Testis (tissue), 3 donors: ENCODE data around the gene ADGRG7. TPM values are rescaled to one million over a fixed set of nuclear protein-coding genes. Genes with fewer than 3 reads are reported as not detected.

ENCODE experiments used
- DNase-seq: peaks from one replicate; pipeline ENCODE4 v3.0.0-alpha.2; 2019
- H3K27ac ChIP-seq, 2 donors: fragments of 200-600 bp; sonication (generic); one replicate each; pipeline ENCODE4 v1.5.1; 2019
- H3K27me3 ChIP-seq: fragments of 200-600 bp; sonication (generic); one replicate; pipeline ENCODE4 v1.5.1; 2019
- H3K36me3 ChIP-seq: fragments of 200-600 bp; sonication (generic); one replicate; pipeline ENCODE4 v1.5.1; 2017; ENCODE audit warnings: low read depth; ENCODE audit errors: missing control alignments
- H3K4me1 ChIP-seq: fragments of 200-600 bp; sonication (generic); one replicate; pipeline ENCODE4 v1.5.1; 2019
- H3K4me3 ChIP-seq, 2 donors: fragments of 200-600 bp; sonication (generic); one replicate each; pipeline ENCODE4 v1.5.1; 2017 to 2019
- H3K9me3 ChIP-seq: fragments of 200-600 bp; sonication (generic); one replicate; pipeline ENCODE4 v1.5.1; 2017
- POLR2A ChIP-seq: fragments of 450-650 bp; IDR thresholded peaks from one replicate; pipeline ENCODE4 v1.6.1; 2017; ENCODE audit warnings: antibody characterized with exemption, mild to moderate bottlenecking, moderate library complexity
- WGBS, 2 donors: methylation state at CpG; one replicate each; pipeline ENCODE4 v1.1.5; 2018; 5-methylcytosine and 5-hydroxymethylcytosine counted together
- intact Hi-C: fragments of 100-400 bp; cut with DNase I; formaldehyde crosslinking; loops from one replicate; pipeline ENCODE4 v1.15.1; 2023; ENCODE audit warnings: low total_unique reads
- polyA plus RNA-seq: library from polyadenylated mRNA; stranded (reverse); fragments of 350-450 nt; fragmentation: Illumina TruSeq; extraction: RNeasy Lipid Tissue Mini Kit (QIAGEN cat#74804); gene quantifications from one replicate; pipeline ENCODE4 v1.2.3, GENCODE V29; 2014; ENCODE audit warnings: low read depth, low replicate concordance; ENCODE audit not compliant: insufficient read depth
- total RNA-seq, 2 donors: library from RNA; depleted of rRNA; stranded (reverse); fragments of >200 nt; gene quantifications; one replicate each; pipeline ENCODE4 v1.2.3, GENCODE V29; 2016
- TF ChIP-seq, protein P1 (sequence below), 3 experiments: fragments of 450-650 bp in 2 of 3; fragments of 200-600 bp in 1 of 3; sonication (generic) in 1 of 3; IDR thresholded peaks; one replicate each; pipeline ENCODE4 v1.5.1; 2016 to 2019; ENCODE audit warnings: antibody characterized with exemption in 3 of 3, mild to moderate bottlenecking in 2 of 3, moderate library complexity in 1 of 3

ADGRG7 gene
- total and polyA plus RNA-seq, 3 donors from 2014 or later: 0.16 to 0.43 TPM; not detected in 1

DNA sequence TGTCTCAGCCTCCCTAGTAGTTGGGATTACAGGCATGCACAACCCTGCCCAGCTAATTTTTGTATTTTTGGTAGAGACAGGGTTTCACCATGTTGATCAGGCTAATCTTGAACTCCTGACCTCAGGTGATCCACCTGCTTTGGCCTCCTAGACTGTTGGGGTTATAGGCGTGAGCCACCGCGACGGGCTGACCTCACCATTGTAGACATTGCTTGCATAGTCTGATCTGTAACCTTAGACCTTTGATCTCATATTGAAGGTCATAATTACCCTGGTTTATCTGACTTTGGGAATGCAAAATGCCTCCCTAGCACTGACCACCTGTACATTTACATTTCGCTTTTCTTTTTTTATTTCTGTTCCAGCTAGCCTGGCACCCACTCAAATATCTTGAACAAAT lies 31.2 kb downstream of the ADGRG7 start:
- no peak for DNase-seq
- WGBS, 2 donors: 93 to 94% methylated on average over 5 of the region's 5 CpGs
- Histone ChIP-seq H3K4me3 (no peak overlapping the region), H3K27ac (no peak overlapping the region), H3K27me3 (no peaks in the 10 kb centered on the region), H3K9me3 (no peaks in the 10 kb centered on the region), H3K4me1 (no peaks in the 10 kb centered on the region), H3K36me3 (no peaks in the 10 kb centered on the region)
- no peak for TF ChIP-seq POLR2A
- intact Hi-C loops: no loop called here

DNA sequence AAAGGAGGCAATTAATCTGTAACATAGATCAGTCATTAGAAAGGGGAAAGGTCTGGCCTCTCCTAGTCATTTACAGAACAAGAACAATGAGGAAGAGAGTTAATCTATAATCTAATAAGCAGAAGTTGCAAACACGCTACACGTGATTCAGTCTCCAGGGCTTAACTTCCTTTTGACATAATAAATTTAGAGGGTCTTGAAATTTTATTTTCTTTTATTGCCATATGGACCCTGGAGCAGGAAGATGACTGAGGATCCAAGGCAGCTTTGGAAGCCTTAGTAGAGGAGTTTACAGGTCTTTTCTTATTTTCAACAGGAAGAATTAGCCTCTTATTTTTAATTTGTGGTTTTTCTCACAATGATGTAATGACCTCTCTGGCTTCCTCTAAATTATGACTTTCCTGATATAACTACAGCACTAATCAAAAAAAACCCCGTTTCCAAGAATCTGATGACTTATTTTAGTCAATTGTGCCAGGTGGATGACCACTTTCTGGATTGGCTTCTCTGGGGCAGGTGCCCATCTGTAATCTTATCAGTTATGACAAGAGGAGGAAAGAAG lies 32.2 kb downstream of the ADGRG7 start:
- no peaks in the 10 kb centered on the region for H3K27me3 ChIP-seq
- TF ChIP-seq, protein P1, sequence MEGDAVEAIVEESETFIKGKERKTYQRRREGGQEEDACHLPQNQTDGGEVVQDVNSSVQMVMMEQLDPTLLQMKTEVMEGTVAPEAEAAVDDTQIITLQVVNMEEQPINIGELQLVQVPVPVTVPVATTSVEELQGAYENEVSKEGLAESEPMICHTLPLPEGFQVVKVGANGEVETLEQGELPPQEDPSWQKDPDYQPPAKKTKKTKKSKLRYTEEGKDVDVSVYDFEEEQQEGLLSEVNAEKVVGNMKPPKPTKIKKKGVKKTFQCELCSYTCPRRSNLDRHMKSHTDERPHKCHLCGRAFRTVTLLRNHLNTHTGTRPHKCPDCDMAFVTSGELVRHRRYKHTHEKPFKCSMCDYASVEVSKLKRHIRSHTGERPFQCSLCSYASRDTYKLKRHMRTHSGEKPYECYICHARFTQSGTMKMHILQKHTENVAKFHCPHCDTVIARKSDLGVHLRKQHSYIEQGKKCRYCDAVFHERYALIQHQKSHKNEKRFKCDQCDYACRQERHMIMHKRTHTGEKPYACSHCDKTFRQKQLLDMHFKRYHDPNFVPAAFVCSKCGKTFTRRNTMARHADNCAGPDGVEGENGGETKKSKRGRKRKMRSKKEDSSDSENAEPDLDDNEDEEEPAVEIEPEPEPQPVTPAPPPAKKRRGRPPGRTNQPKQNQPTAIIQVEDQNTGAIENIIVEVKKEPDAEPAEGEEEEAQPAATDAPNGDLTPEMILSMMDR (IDR thresholded peaks at IDR 0.05): no peak
- no peak for TF ChIP-seq POLR2A
- no peak overlapping the region for H3K4me3 ChIP-seq
- WGBS, 2 donors: 62 to 65% methylated on average over 3 of the region's 3 CpGs
- H3K27ac ChIP-seq: no peak overlapping the region
- intact Hi-C loops: no loop called here
- no peaks in the 10 kb centered on the region for H3K36me3 ChIP-seq
- no peaks in the 10 kb centered on the region for H3K9me3 ChIP-seq
- no peaks in the 10 kb centered on the region for H3K4me1 ChIP-seq
- DNase-seq: no peak

- H3K9me3 ChIP-seq: no peaks in the 10 kb centered on the region
- H3K27me3 ChIP-seq: no peaks in the 10 kb centered on the region
- H3K27ac ChIP-seq: no peak overlapping the region
- no peak overlapping the region for H3K4me3 ChIP-seq
- H3K4me1 ChIP-seq: no peaks in the 10 kb centered on the region
- H3K36me3 ChIP-seq: no peaks in the 10 kb centered on the region
- no peak for DNase-seq
- 94 to 96% methylated on average over 3 of the region's 3 CpGs for WGBS, 2 donors
- intact Hi-C loops: no loop called here
- no peak for TF ChIP-seq POLR2A
- TF ChIP-seq, protein P1 (IDR thresholded peaks at IDR 0.05): no peak
These were observed 36.5 kb downstream of the ADGRG7 start for GRCh38 chr3:100645913-100646312.

GRCh38 chr3:100647171-100647570 lies 37.8 kb downstream of the ADGRG7 start:
- no peaks in the 10 kb centered on the region for H3K4me1 ChIP-seq
- H3K27ac ChIP-seq: no peak overlapping the region
- WGBS, 2 donors: 62 to 73% methylated on average over 3 of the region's 3 CpGs
- no peak overlapping the region for H3K4me3 ChIP-seq
- no peak for TF ChIP-seq POLR2A
- TF ChIP-seq, protein P1 (IDR thresholded peaks at IDR 0.05): no peak
- no peak for DNase-seq
- no peaks in the 10 kb centered on the region for H3K36me3 ChIP-seq
- H3K9me3 ChIP-seq: no peaks in the 10 kb centered on the region
- intact Hi-C loops: no loop called here
- no peaks in the 10 kb centered on the region for H3K27me3 ChIP-seq

DNA sequence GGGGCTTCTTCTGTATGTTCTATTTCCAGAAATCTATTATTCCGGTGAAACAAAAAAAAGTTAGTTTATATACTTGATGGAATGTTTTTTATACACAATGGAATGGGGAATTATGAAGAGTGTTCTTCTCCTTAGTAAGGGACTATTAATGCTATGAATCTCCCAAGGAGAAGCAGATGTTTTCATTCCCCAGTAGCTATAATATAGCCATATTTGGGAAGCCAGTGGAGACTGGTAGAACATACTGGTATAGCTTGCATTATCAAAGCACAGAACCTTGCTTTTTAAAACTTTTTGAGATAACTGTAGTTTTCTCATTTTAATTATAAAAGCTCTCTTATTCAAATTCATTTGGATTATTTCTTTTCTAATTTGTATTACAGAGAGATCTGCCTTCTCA lies 38.3 kb downstream of the ADGRG7 start:
- intact Hi-C loops: no loop called here
- Histone ChIP-seq H3K4me1 (no peaks in the 10 kb centered on the region), H3K36me3 (no peaks in the 10 kb centered on the region), H3K27me3 (no peaks in the 10 kb centered on the region), H3K4me3 (no peak overlapping the region), H3K9me3 (no peaks in the 10 kb centered on the region), H3K27ac (no peak overlapping the region)
- TF ChIP-seq, protein P1 (IDR thresholded peaks at IDR 0.05): no peak
- no peak for TF ChIP-seq POLR2A
- DNase-seq: no peak
- 48 to 66% methylated on average over 1 of the region's 1 CpG for WGBS, 2 donors
